SKM-1 treated with dmso at 0.1 percent for 144 hours (cell line): Measurements from ENCODE around the gene DRC3.

ENCODE experiments used
- DNase-seq: peaks from one replicate; lab custom pipeline; 2025; ENCODE audit not compliant: unreplicated experiment; lab: John Stamatoyannopoulos, UW

Gene DRC3

GRCh38 chr17:18017958-18018357, 45.3 kb downstream of the DRC3 start:
- DNase-seq = no peak

- DNase-seq = no peak
Observed at GRCh38 chr17:18018411-18018921, 45.8 kb downstream of the DRC3 start.

GRCh38 chr17:18019838-18020154, 47.1 kb downstream of the DRC3 start:
- DNase-seq = no peak

GRCh38 chr17:18020971-18021370, 48.3 kb downstream of the DRC3 start:
- no peak for DNase-seq

- no peak for DNase-seq
Observed at GRCh38 chr17:18021372-18021771, 48.7 kb downstream of the DRC3 start.

- DNase-seq = no peak
Observed at GRCh38 chr17:18025241-18025944, 52.7 kb downstream of the DRC3 start.

- no peak for DNase-seq
Observed at GRCh38 chr17:18025945-18026776, 53.5 kb downstream of the DRC3 start.

GRCh38 chr17:18027280-18027679, 54.6 kb downstream of the DRC3 start:
- DNase-seq = no peak

GRCh38 chr17:18028114-18028951, 55.7 kb downstream of the DRC3 start:
- no peak for DNase-seq

GRCh38 chr17:18028952-18029540, 56.4 kb downstream of the DRC3 start:
- no peak for DNase-seq

GRCh38 chr17:18031955-18032354, 59.3 kb downstream of the DRC3 start:
- DNase-seq = no peak

- DNase-seq = peak; percentile 89
Observed at GRCh38 chr17:18033442-18034099, 60.9 kb downstream of the DRC3 start.

- no peak for DNase-seq
Observed at GRCh38 chr17:18035704-18036103, 63.0 kb downstream of the DRC3 start.

GRCh38 chr17:18037486-18037885, 64.8 kb downstream of the DRC3 start:
- DNase-seq = peak; percentile 82

GRCh38 chr17:18038149-18038850, 65.6 kb downstream of the DRC3 start:
- peak; percentile 76 for DNase-seq

- peak; percentile 96 for DNase-seq
Observed at GRCh38 chr17:18038861-18039534, 66.3 kb downstream of the DRC3 start, which contains the start of the genes ATPAF2 and GID4. Gene ATPAF2, minus strand, starts transcription at chr17:18039168. Its CDS starts 155 bp downstream, at chr17:18039013. Gene GID4, plus strand, starts transcription at chr17:18039408. Its CDS starts 57 bp downstream, at chr17:18039465.

GRCh38 chr17:18039535-18040260, 67.0 kb downstream of the DRC3 start:
- no peak for DNase-seq

- no peak for DNase-seq
Observed at GRCh38 chr17:18040261-18040858, 67.7 kb downstream of the DRC3 start.
